Caco-2 (cell line): Measurements from ENCODE around the gene HADH. TPM values are rescaled to one million over a fixed set of nuclear protein-coding genes. Genes with fewer than 3 reads are reported as not detected.
"Not testable (repeated sequence)": the region's sequence is repeated elsewhere in the genome, so short reads cannot be mapped to it uniquely, and the experiment has no call there.

ENCODE experiments used
- BruUV-seq: library from RNA; stranded (reverse); fragments of 400-500 nt; replicated peaks from 2 replicates; lab custom pipeline; 2021; lab: Mats Ljungman, UMichigan
- CTCF ChIA-PET: fragments of 300-600 bp; sonication (Branson Sonifier 250); formaldehyde crosslinking; loops from one replicate; lab custom pipeline; 2022; ENCODE audit warnings: antibody characterized with exemption; lab: Charles Lee
- POLR2A ChIA-PET: fragments of 300-600 bp; sonication (Branson Sonifier 250); formaldehyde crosslinking; loops from one replicate; lab custom pipeline; 2022; ENCODE audit warnings: antibody characterized with exemption; lab: Charles Lee
- DNase-seq, 2 experiments: peaks; one replicate each; pipeline versions ENCODE4 v3.0.0 to v3.0.0-alpha.2; 2020 to 2022
- H3K27me3 ChIP-seq: replicated peaks from 2 replicates; pipeline ENCODE4 v1.6.0; 2011; ENCODE audit warnings: low read length; ENCODE audit not compliant: control insufficient read depth, insufficient read depth
- H3K36me3 ChIP-seq: 2 replicates; pipeline ENCODE4 v1.5.1; 2011; ENCODE audit warnings: low read length; ENCODE audit not compliant: control insufficient read depth, insufficient read depth
- H3K4me1 ChIP-seq: fragments of 250-450 bp; sonication (Bioruptor Pico); 2 replicates; pipeline ENCODE4 v1.5.1; 2020; ENCODE audit warnings: mild to moderate bottlenecking
- H3K4me3 ChIP-seq: 2 replicates; pipeline ENCODE4 v1.5.1; 2011; ENCODE audit warnings: low read depth, mild to moderate bottlenecking, control low read depth, low read length
- H3K9me3 ChIP-seq: fragments of 250-450 bp; sonication (Bioruptor Pico); 2 replicates; pipeline ENCODE4 v1.5.1; 2020; ENCODE audit warnings: mild to moderate bottlenecking, moderate library complexity
- H3K27ac Mint-ChIP-seq: one replicate; pipeline ENCODE4 v1.8.0; 2022; ENCODE audit warnings: mixed read lengths; ENCODE audit not compliant: unreplicated experiment
- H3K27me3 Mint-ChIP-seq: one replicate; pipeline ENCODE4 v1.8.0; 2022; ENCODE audit warnings: mixed read lengths; ENCODE audit not compliant: insufficient read depth, unreplicated experiment
- H3K36me3 Mint-ChIP-seq: one replicate; pipeline ENCODE4 v1.8.0; 2022; ENCODE audit warnings: mild to moderate bottlenecking, mixed read lengths; ENCODE audit not compliant: insufficient read depth, unreplicated experiment
- H3K4me1 Mint-ChIP-seq: one replicate; pipeline ENCODE4 v1.8.0; 2022; ENCODE audit warnings: low read depth, mixed read lengths; ENCODE audit not compliant: unreplicated experiment
- H3K4me3 Mint-ChIP-seq: one replicate; pipeline ENCODE4 v1.8.0; 2022; ENCODE audit warnings: mild to moderate bottlenecking, moderate library complexity, mixed read lengths; ENCODE audit not compliant: unreplicated experiment
- H3K9me3 Mint-ChIP-seq: one replicate; pipeline ENCODE4 v1.8.0; 2022; ENCODE audit warnings: mixed read lengths; ENCODE audit not compliant: unreplicated experiment
- intact Hi-C: fragments of 100-400 bp; cut with micrococcal nuclease; formaldehyde crosslinking; loops from one replicate; pipeline ENCODE4 v1.10.0; 2022; ENCODE audit not compliant: unreplicated experiment
- total RNA-seq: library from RNA; stranded (reverse); gene quantifications from 2 replicates; pipeline ENCODE4 v1.2.3, GENCODE V29; 2022
- TF ChIP-seq, protein P1 (sequence below), 2 experiments: fragments of 200-600 bp in 1 of 2; IDR thresholded peaks; 1 replicate in 1 of 2; 2 replicates in 1 of 2; pipeline versions ENCODE4 v1.5.1 to v1.8.0; 2011 to 2022; ENCODE audit warnings: antibody characterized with exemption in 1 of 2, control low read depth in 1 of 2, inconsistent platforms in 1 of 2, low read depth in 1 of 2, low read length in 1 of 2, mild to moderate bottlenecking in 1 of 2, moderate library complexity in 1 of 2; ENCODE audit not compliant: insufficient read depth in 1 of 2, severe bottlenecking in 1 of 2, unreplicated experiment in 1 of 2

The HADH gene
- total RNA-seq, 1 experiment from 2014 or later = 35.8 TPM

DNA sequence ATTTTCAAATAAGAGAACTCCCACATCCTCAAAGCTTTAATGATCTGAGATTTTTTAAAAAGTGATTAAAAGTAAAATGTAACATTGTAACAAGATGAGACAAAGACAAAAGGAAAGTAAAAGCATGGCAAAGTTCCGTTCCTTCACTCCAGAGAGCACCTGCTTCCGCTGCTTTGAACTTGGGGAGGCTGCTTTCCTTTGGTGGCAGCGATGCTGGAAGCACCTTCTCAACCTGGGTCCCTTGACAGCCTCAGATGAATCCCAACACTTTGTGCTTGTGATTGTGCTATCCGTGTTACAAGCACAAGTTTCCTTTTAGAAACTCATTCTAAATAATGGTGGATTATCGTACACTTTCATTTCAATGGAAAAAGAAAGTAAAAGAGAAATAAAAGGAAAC is 59.7 kb downstream of the HADH start:
- no peaks in the 10 kb centered on the region for H3K36me3 ChIP-seq
- POLR2A ChIA-PET = no interaction called here
- H3K4me3 ChIP-seq = no peak overlapping the region
- no peak overlapping the region for H3K4me3 Mint-ChIP-seq
- H3K27ac Mint-ChIP-seq = no peak overlapping the region
- no TSS peak for BruUV-seq
- H3K9me3 Mint-ChIP-seq = no peaks in the 10 kb centered on the region
- H3K9me3 ChIP-seq = no peaks in the 10 kb centered on the region
- TF ChIP-seq, protein P1, sequence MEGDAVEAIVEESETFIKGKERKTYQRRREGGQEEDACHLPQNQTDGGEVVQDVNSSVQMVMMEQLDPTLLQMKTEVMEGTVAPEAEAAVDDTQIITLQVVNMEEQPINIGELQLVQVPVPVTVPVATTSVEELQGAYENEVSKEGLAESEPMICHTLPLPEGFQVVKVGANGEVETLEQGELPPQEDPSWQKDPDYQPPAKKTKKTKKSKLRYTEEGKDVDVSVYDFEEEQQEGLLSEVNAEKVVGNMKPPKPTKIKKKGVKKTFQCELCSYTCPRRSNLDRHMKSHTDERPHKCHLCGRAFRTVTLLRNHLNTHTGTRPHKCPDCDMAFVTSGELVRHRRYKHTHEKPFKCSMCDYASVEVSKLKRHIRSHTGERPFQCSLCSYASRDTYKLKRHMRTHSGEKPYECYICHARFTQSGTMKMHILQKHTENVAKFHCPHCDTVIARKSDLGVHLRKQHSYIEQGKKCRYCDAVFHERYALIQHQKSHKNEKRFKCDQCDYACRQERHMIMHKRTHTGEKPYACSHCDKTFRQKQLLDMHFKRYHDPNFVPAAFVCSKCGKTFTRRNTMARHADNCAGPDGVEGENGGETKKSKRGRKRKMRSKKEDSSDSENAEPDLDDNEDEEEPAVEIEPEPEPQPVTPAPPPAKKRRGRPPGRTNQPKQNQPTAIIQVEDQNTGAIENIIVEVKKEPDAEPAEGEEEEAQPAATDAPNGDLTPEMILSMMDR (IDR thresholded peaks at IDR 0.05; ENCODE audit: insufficient read depth in 1 of 2, low read depth in 1 of 2, low read length in 1 of 2, severe bottlenecking in 1 of 2, unreplicated experiment in 1 of 2) = no peak
- peaks cover 7% of the 10 kb centered on the region for H3K4me1 Mint-ChIP-seq
- CTCF ChIA-PET = no interaction called here
- no peak for DNase-seq
- peaks cover 17% of the 10 kb centered on the region for H3K4me1 ChIP-seq
- H3K36me3 Mint-ChIP-seq = no peaks in the 10 kb centered on the region
- H3K27me3 Mint-ChIP-seq = no peaks in the 10 kb centered on the region
- H3K27me3 ChIP-seq = no peaks in the 10 kb centered on the region
- intact Hi-C loops = no loop called here

DNA sequence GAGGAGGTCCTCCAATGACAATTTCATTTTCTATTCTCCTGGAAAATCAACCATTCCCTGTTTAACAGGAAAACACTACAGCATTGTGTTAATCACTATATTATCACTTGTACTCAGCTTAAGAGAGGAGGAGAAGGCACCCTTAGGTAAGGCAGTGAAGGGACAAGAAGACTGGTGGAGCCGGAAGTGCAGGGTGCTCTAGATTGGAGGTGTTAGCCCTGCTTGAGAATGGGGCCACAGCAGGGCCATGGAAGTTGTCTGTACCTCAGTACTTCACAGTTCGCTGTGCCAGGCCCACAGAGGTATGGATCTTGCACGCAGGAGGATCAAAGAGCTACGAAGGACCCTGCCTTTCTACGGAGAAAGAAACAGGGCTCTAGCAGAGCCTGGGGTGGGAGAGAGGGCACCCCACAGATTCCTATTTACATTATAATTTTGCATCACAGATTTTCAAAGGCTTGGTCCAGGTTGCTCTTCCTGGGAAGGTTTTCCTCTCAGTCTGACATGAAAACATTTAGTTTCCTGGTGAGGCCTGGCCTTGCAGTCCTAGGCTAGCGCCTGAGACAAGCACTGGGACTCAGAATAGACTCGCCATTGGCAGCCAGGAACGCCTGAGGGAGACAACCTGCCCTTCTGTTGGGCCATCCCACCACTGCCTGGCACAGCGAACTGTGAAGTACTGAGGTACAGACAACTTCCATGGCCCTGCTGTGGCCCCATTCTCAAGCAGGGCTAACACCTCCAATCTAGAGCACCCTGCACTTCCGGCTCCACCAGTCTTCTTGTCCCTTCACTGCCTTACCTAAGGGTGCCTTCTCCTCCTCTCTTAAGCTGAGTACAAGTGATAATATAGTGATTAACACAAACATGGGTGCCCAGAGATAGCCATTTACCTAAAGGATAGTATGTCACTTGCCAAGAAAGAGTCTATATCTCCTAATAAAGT is 60.8 kb downstream of the HADH start:
- peaks cover 17% of the 10 kb centered on the region for H3K4me1 ChIP-seq
- H3K27me3 Mint-ChIP-seq, H3K27ac Mint-ChIP-seq, DNase-seq, H3K4me3 Mint-ChIP-seq, H3K9me3 Mint-ChIP-seq, BruUV-seq, H3K9me3 ChIP-seq, H3K36me3 Mint-ChIP-seq, H3K36me3 ChIP-seq, POLR2A ChIA-PET, H3K27me3 ChIP-seq, CTCF ChIA-PET, H3K4me3 ChIP-seq, H3K4me1 Mint-ChIP-seq, intact Hi-C loops: not testable (repeated sequence)

DNA sequence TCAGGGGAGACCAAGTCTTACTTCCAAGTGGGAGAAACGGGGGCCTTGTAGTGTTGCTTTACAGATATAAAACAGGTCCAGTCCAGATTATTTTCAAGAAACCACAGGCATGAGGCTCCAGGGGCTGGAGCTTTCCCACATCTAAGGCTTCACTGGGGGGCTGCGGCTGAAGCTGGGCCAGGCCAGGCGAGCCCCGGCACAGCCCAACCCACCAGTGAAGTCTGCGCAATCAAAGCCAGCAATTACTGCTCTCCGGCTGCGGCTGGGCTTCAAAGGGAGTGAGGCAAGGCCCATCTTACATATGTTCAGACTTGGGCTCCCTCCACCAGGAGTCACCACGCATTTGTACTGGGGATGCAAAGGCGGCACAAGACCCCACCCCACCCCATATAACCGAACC is 61.7 kb downstream of the HADH start:
- CTCF ChIA-PET = no interaction called here
- peaks cover 7% of the 10 kb centered on the region for H3K4me1 Mint-ChIP-seq
- BruUV-seq = no TSS peak
- TF ChIP-seq, protein P1 (IDR thresholded peaks at IDR 0.05; ENCODE audit: insufficient read depth in 1 of 2, low read depth in 1 of 2, low read length in 1 of 2, severe bottlenecking in 1 of 2, unreplicated experiment in 1 of 2) = no peak
- no peaks in the 10 kb centered on the region for H3K27me3 Mint-ChIP-seq
- Histone ChIP-seq H3K36me3 (no peaks in the 10 kb centered on the region), H3K27me3 (no peaks in the 10 kb centered on the region), H3K4me1 (peaks cover 17% of the 10 kb centered on the region), H3K9me3 (no peaks in the 10 kb centered on the region), H3K4me3 (no peak overlapping the region)
- H3K27ac Mint-ChIP-seq = no peak overlapping the region
- no peak for DNase-seq
- intact Hi-C loops = no loop called here
- POLR2A ChIA-PET = no interaction called here
- no peaks in the 10 kb centered on the region for H3K9me3 Mint-ChIP-seq
- H3K4me3 Mint-ChIP-seq = no peak overlapping the region
- no peaks in the 10 kb centered on the region for H3K36me3 Mint-ChIP-seq
